MM.1S (cell line): Measurements from ENCODE around the gene ADAMTS17.

ENCODE experiments used
- DNase-seq: peaks from one replicate; pipeline ENCODE4 v3.0.0-alpha.2; 2015
- H2AFZ ChIP-seq: fragments of 300-600 bp; sonication (generic); 2 replicates; pipeline ENCODE4 v1.6.0; 2016; ENCODE audit warnings: antibody characterized with exemption, low read length
- H3F3A ChIP-seq: fragments of 300-600 bp; sonication (generic); 2 replicates; pipeline ENCODE4 v1.6.1; 2016; ENCODE audit warnings: mild to moderate bottlenecking, antibody characterized with exemption, low read length, moderate library complexity, mixed read lengths; ENCODE audit not compliant: insufficient read depth
- H3K27ac ChIP-seq: fragments of 300-600 bp; sonication (generic); 2 replicates; pipeline ENCODE4 v1.5.1; 2016; ENCODE audit warnings: mild to moderate bottlenecking, low read length
- H3K27me3 ChIP-seq: fragments of 300-600 bp; sonication (generic); replicated peaks from 2 replicates; pipeline ENCODE4 v1.6.0; 2016; ENCODE audit warnings: low read length; ENCODE audit not compliant: insufficient read depth
- H3K36me3 ChIP-seq: fragments of 300-600 bp; sonication (generic); replicated peaks from 2 replicates; pipeline ENCODE4 v1.6.1; 2016; ENCODE audit warnings: mild to moderate bottlenecking, low read length, mixed read lengths; ENCODE audit not compliant: insufficient read depth
- H3K4me1 ChIP-seq: fragments of 300-600 bp; sonication (generic); 2 replicates; pipeline ENCODE4 v1.6.1; 2016; ENCODE audit warnings: low read length, mixed read lengths
- H3K4me2 ChIP-seq: fragments of 300-600 bp; sonication (generic); 2 replicates; pipeline ENCODE4 v1.6.0; 2016; ENCODE audit warnings: low read depth, low read length
- H3K4me3 ChIP-seq: fragments of 300-600 bp; sonication (generic); 2 replicates; pipeline ENCODE4 v1.5.1; 2016; ENCODE audit warnings: low read length, mixed read lengths
- H3K79me2 ChIP-seq: fragments of 300-600 bp; sonication (generic); 2 replicates; pipeline ENCODE4 v1.6.1; 2016; ENCODE audit warnings: mixed run types, low read length, mixed read lengths
- H3K9ac ChIP-seq: fragments of 300-600 bp; sonication (generic); 2 replicates; pipeline ENCODE4 v1.6.1; 2016; ENCODE audit warnings: low read length, mixed read lengths
- H3K9me2 ChIP-seq: fragments of 300-600 bp; sonication (generic); replicated peaks from 2 replicates; pipeline ENCODE4 v1.6.1; 2016; ENCODE audit warnings: mild to moderate bottlenecking, low read length, mixed read lengths; ENCODE audit not compliant: insufficient read depth
- H3K9me3 ChIP-seq: fragments of 300-600 bp; sonication (generic); replicated peaks from 2 replicates; pipeline ENCODE4 v1.6.1; 2016; ENCODE audit warnings: mild to moderate bottlenecking, low read length, mixed read lengths; ENCODE audit not compliant: insufficient read depth
- H4K20me1 ChIP-seq: fragments of 300-600 bp; sonication (generic); 2 replicates; pipeline ENCODE4 v1.6.1; 2016; ENCODE audit warnings: mild to moderate bottlenecking, low read length, moderate library complexity, mixed read lengths; ENCODE audit not compliant: insufficient read depth
- CTCF ChIP-seq: fragments of 300-600 bp; sonication (generic); IDR thresholded peaks from 2 replicates; pipeline ENCODE4 v1.5.1; 2016; ENCODE audit warnings: antibody characterized with exemption, low read length, mixed read lengths
- EZH2 ChIP-seq: fragments of 300-600 bp; sonication (generic); optimal IDR thresholded peaks from 2 replicates; pipeline ENCODE3; 2017; ENCODE audit warnings: low read depth, mild to moderate bottlenecking, antibody characterized with exemption, low read length, mixed read lengths
- EZH2phosphoT487 ChIP-seq: fragments of 300-600 bp; sonication (generic); IDR thresholded peaks from 2 replicates; pipeline ENCODE4 v1.6.1; 2018; ENCODE audit warnings: antibody characterized with exemption, low read length

ADAMTS17 gene

DNA sequence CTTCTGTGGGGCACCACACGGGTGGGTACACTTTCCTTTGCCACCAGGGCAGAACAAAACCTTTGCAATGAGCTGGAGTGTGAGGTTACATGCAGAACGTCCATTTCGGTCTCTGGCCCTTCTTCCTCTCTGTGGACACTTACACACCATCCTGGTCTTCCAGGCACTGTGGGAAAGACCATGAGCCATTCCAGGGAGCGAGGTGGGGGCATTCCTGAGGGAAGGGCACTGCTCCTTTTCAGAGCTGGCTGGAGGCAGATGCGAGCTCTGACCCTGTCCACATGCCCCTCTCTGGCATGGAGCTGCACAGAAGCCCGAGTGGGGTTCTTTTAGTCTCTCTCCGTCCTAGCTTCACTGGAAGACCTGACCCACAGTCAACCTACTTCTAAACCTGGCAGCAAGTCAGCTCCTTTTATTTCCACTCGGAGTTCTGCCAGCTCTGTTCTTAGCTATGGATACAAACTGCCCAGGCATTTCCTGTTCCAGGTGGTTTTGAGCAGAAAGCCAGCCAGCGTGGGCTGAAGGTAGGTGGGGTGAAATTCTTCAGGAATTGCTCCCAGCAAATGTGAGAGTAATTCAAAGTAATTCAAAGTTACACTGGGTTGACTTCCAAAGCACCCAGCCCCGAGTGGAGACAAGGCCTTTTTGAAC lies 281.4 kb downstream of the ADAMTS17 start:
- H2AFZ ChIP-seq = no peak overlapping the region
- H3K27me3 ChIP-seq = no peaks in the 10 kb centered on the region
- no peak overlapping the region for H3K4me2 ChIP-seq
- H3K4me3 ChIP-seq = no peak overlapping the region
- H3K9me3 ChIP-seq = no peaks in the 10 kb centered on the region
- no peaks in the 10 kb centered on the region for H3K4me1 ChIP-seq
- no peaks in the 10 kb centered on the region for H3K36me3 ChIP-seq
- DNase-seq = no peak
- TF ChIP-seq CTCF (no peak), EZH2phosphoT487 (no peak), EZH2 (no peak)
- H3K79me2 ChIP-seq = no peaks in the 10 kb centered on the region
- no peaks in the 10 kb centered on the region for H3K9me2 ChIP-seq
- no peaks in the 10 kb centered on the region for H4K20me1 ChIP-seq
- H3K27ac ChIP-seq = no peak overlapping the region
- no peak overlapping the region for H3K9ac ChIP-seq
- no peaks in the 10 kb centered on the region for H3F3A ChIP-seq

DNA sequence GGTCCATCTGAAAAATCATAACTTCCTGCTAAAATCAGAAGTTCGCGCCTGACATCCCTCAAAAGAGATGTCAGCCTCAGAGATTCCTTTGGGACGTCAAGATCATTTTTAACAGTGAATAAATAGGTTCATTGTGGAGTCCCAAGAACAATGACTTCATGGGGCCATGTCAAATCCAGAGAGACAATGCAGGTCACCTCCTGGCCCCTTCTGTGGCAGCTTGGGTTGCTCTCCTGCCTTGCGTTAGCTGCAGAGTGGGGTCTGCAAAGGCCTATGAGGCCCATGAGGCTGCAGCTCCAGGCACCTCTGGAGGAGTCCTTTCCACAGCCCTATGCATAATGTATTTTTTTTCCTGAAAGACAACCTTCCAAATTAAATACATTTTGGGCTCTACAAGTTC lies 282.3 kb downstream of the ADAMTS17 start:
- Histone ChIP-seq H3K36me3 (no peaks in the 10 kb centered on the region), H3K9me3 (no peaks in the 10 kb centered on the region), H4K20me1 (no peaks in the 10 kb centered on the region), H3K27ac (no peak overlapping the region), H3K27me3 (no peaks in the 10 kb centered on the region), H3K9ac (no peak overlapping the region), H3K4me2 (no peak overlapping the region), H3K4me3 (no peak overlapping the region), H3K9me2 (no peaks in the 10 kb centered on the region), H3K4me1 (no peaks in the 10 kb centered on the region), H3K79me2 (no peaks in the 10 kb centered on the region), H3F3A (no peaks in the 10 kb centered on the region), H2AFZ (no peak overlapping the region)
- no peak for DNase-seq
- TF ChIP-seq EZH2phosphoT487 (no peak), CTCF (no peak), EZH2 (no peak)

GRCh38 chr15:100059094-100059493 lies 282.7 kb downstream of the ADAMTS17 start:
- no peak overlapping the region for H3K4me3 ChIP-seq
- no peaks in the 10 kb centered on the region for H3K36me3 ChIP-seq
- no peak overlapping the region for H2AFZ ChIP-seq
- H3F3A ChIP-seq = no peaks in the 10 kb centered on the region
- H3K27ac ChIP-seq = no peak overlapping the region
- no peaks in the 10 kb centered on the region for H3K9me2 ChIP-seq
- TF ChIP-seq EZH2 (no peak), CTCF (no peak), EZH2phosphoT487 (no peak)
- no peak for DNase-seq
- H3K9me3 ChIP-seq = no peaks in the 10 kb centered on the region
- no peaks in the 10 kb centered on the region for H4K20me1 ChIP-seq
- H3K79me2 ChIP-seq = no peaks in the 10 kb centered on the region
- no peak overlapping the region for H3K9ac ChIP-seq
- no peaks in the 10 kb centered on the region for H3K4me1 ChIP-seq
- no peaks in the 10 kb centered on the region for H3K27me3 ChIP-seq
- H3K4me2 ChIP-seq = no peak overlapping the region
